Ramos (cell line): ENCODE data around the gene HOGA1.
"Not testable (repeated sequence)": the region's sequence is repeated elsewhere in the genome, so short reads cannot be mapped to it uniquely, and the experiment has no call there.

Experiments
- in situ Hi-C: fragments of 300-500 bp; cut with MboI; formaldehyde crosslinking; loops from one replicate; pipeline ENCODE4 v1.14.3; 2022; ENCODE audit warnings: low sequenced_read_pairs; ENCODE audit not compliant: unreplicated experiment

HOGA1 gene

DNA sequence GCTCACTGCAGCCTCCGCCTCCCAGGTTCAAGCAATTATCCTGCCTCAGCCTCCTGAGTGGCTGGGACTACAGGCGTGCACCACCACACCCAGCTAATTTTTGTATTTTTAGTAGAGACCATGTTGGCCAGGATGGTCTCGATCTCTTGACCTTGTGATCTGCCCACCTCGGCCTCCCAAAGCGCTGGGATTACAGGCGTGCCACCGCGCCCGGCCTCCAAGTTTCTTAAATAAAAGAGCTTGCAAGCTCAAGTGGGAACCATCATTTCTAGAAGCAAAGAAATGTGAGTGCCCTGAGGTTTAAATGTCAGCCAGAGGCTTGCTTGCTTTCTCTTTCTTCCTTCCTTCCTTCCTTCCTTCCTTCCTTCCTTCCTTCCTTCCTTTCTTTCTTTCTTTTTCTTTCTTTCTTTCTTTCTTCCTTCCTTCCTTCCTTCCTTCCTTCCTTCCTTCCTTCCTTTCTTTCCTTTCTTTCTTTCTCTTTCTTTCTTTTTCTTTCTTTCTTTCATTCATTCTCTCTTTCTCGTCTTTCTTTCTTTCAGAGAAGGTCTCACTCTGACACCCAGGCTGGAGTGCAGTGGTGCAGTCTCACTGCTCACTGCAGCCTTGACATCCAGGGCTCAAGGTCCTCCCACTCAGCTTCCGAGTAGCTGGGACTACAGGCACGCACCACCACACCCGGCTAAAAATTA is 58.4 kb downstream of the HOGA1 start:
- in situ Hi-C loops: not testable (repeated sequence)

DNA sequence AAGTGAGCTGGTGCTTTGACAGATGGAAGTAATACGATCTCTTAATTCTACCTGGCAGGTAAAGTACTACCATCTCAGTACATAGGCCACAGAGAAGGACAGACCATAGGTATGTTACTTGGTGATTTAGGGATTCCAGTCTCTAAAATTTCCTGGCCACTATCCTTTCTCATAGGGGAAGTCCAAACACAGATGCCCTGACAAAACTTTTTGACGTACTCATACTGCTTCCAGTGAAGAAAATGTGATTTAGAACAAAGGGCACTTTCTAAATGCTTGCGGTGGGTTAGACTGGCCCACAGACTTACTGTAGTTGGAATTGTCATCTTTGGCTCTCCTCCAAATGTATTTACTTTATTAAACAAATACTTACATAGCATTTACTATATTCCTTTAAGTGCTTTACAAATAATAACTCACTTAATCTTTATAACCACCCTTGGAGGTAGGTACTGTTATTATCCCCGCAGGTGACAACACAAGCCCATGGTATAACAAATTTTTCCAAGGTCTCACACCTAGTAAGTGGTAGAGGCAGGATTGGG is 59.3 kb downstream of the HOGA1 start:
- in situ Hi-C loops: no loop called here

DNA sequence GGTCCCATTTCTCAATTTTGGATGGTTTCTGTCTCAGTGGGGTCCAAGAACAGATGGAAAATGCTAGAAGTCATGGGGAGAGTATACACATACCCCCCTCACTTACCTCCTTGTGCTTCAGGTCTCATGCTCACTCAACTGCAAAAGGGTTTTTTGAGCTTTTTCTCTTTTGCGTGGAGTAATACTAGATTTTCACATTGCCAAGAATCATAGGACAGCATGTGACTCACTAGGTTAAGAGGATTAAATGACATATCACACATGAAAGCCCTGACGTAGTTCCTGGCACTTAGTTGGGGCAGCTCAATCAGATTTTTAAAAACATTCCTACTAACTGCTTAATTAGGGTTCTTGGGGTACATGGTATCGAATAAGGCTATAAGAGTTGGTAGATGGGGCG is 60.7 kb downstream of the HOGA1 start:
- in situ Hi-C loops: no loop called here

DNA sequence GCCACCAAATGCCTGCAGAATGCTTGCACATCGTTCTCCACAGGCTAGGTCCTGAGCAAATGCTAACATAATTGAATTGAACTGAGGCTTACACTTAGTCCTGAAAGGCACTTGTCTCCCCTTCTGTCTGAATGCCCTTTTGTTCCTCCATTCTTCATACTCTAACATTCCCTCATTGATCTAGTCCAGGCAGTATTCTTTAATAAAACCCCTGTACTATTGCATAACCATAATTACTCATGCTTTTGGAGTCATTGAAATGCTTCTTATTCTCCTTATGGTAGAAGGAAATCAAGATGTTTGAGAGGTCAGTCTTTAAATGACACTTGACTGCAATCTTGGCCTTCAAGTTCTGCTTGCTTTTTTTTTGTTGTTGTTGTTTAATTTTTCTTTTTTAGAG is 63.4 kb downstream of the HOGA1 start:
- in situ Hi-C loops: no loop called here

DNA sequence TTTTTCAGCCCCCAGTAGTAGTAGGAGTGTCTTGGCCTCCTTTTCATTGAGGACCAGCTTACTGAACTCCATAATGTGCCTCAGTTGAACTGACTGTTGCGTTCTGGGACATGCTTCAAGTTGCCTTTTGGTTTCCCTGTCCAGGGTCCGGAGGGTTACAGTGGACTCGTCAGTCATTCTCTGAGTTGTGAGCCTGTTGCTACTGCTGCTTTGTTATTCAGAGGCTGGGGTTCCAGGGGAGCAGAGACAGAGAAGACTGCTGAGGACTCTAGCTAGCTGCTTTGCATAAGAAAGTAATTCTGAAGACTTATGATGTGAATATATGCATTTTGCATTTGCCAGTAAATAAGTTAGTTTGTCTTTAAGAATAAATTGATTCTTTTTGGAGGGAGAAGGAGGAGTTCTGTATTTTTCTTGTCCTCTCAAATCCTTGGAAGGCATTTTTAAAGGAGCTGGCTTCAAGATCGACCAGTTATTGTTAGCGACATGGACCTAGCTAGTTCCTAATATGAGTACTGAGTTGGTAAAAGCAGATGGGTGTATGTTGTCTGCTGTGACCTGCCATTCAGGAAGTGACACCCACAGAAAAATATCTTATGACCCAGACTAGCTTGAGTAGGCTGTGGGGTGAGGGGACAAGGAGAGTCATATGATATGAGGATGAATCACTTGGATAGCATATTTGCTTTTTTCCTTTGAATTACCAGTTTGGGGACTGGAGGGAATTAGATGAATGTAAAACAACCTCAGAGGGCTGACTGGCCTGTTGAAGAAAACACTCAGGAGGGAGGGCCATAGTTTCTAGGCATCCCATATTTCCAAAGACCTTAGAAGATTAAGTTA is 64.6 kb downstream of the HOGA1 start:
- in situ Hi-C loops: no loop called here

DNA sequence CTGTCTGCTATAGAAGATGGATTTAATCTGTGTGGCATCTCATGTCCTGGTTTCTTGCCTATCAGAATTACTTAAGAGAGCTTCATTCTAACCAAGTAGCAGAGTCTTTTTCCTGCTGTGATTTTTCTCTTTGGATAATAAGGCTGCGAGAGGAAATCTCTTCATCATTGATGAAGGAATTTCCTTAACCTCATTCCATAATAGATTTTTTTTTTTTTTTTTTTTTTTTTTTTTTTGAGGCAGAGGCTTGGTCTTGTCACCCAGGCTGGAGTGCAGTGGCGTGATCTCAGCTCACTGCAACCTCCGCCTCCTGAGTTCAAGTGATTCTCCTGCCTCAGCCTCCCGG is 65.2 kb downstream of the HOGA1 start:
- in situ Hi-C loops: not testable (repeated sequence)

DNA sequence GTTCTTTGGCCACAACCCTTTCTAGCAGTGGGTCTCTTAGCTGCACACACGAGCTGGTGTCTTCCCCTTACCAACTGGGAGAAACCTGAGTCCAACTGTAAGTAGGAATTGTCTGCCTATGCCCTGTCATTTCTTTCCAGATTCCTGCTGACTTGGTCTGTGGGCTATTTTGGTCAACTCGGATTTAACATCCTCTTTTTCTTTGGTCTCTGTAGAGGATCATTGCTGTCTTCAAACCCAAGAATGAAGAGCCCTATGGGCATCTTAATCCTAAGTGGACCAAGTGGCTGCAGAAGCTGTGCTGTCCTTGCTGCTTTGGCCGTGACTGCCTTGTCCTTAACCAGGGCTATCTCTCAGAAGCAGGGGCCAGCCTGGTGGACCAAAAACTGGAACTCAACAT is 66.5 kb downstream of the HOGA1 start:
- in situ Hi-C loops: no loop called here

DNA sequence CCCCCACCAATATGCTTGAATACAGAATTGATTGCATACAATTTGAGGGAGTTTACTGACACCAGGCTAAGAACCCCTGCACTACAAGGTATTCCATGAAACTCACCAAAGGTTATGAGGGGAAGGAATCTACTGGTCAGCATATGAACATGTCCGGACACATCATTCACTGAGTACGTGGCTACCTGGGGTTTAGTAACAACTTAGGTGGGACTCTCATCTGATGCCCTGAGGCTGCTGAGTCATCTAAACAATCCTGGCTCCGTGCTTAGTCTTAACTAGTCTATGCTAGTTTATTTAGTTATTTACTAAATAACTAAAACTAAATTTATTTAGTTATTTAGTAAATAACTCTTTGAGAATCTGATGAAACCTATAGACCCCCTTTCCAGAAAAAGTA is 67.6 kb downstream of the HOGA1 start:
- in situ Hi-C loops: no loop called here

DNA sequence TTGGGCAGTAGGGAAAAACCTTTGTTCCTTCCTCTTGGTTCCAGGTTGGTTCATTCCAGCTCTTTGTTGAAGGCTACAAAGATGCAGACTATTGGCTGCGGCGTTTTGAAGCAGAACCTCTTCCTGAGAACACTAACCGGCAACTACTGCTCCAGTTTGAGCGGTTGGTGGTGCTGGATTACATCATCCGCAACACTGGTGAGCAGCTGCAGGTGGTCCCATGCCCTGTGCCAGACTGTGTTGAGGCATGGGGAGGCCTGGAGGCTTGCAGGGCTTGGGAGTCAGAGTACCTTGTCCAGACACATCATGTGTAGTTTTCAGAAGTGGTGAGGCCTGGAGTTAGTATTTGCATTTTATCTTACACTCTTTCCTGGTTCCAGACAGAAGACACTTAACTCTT is 72.6 kb downstream of the HOGA1 start:
- in situ Hi-C loops: no loop called here

DNA sequence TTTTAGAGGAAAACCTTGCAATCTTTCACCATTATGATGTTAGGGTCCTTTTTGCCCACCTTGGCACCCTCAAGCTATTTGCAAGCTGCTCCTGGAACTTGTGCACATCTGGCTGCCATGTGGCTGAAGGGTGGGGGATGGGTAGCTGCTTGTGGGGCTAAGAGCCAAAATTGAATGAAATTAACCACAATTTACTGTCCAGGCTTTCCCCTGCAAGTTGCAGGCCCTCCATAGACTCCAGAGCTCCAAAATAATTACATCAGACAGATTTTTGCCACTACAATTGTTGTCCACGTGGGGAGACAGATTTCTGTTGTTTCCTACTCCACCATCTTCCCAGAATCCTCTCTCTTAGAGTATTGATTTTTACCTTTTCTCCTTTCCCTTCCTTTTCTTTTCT is 75.4 kb downstream of the HOGA1 start:
- in situ Hi-C loops: no loop called here
